Measurements from ENCODE around the gene NOC4L. TPM values are rescaled to one million over a fixed set of nuclear protein-coding genes. Genes with fewer than 3 reads are reported as not detected.

NOC4L gene
- total RNA-seq, 1 experiment from 2014 or later: 29.8 TPM

- Histone ChIP-seq H3K27me3 (ENCODE audit: control insufficient read depth, insufficient read depth, low read length) (no peaks in the 10 kb centered on the region), H3K4me1 (ENCODE audit: control insufficient read depth, insufficient read depth, low read length) (peaks cover 10% of the 10 kb centered on the region; the same call in 1 of the 2 replicates), H3K9me3 (ENCODE audit: control insufficient read depth, insufficient read depth, low read depth, low read length) (no peaks in the 10 kb centered on the region), H3K27ac (ENCODE audit: low read length) (no peak overlapping the region), H3K4me3 (ENCODE audit: low read depth in 2 of 2, low read length in 2 of 2) (no peak overlapping the region), H3K36me3 (ENCODE audit: control insufficient read depth, insufficient read depth, low read length) (0 out of 2 replicates have a peak, but pooled peaks cover 5% of the 10 kb centered on the region)
- in situ Hi-C loops (cut with HindIII; ENCODE audit: low pct_unique_long_range_greater_than_20kb, low sequenced_read_pairs): no loop called here
- DNase-seq (ENCODE audit: low read depth, low spot score) (no peak), ATAC-seq (no peak)
- TF ChIP-seq TCF7L2 (IDR thresholded peaks at IDR 0.05; ENCODE audit: low read depth, low read length) (no peak), REST (IDR thresholded peaks at IDR 0.05; ENCODE audit: insufficient read depth in 1 of 2, low read depth in 2 of 2, low read length in 1 of 2) (no peak), POLR2AphosphoS5 (IDR thresholded peaks at IDR 0.05; ENCODE audit: low read depth, low read length) (no peak), SIN3A (IDR thresholded peaks at IDR 0.05; ENCODE audit: borderline replicate concordance, insufficient read depth, low read depth, low read length) (no peak), CTCF (IDR thresholded peaks at IDR 0.05) (no peak)
- ChIA-PET POLR2A (interaction anchor here (0.5 kb wide), 1 partner anchor 297 kb away, joined by 7 read pairs; no protein-coding TSS in a partner anchor), CTCF (no interaction called here)
- intact Hi-C loops (cut with micrococcal nuclease; ENCODE audit: unreplicated experiment): no loop called here
- no TSS peak for BruUV-seq (replicated peaks)
These were observed 1.8 kb downstream of the NOC4L start for GRCh38 chr12:132146098-132146497.

- H3K27me3 ChIP-seq (ENCODE audit: control insufficient read depth, insufficient read depth, low read length): no peaks in the 10 kb centered on the region
- H3K4me3 ChIP-seq (ENCODE audit: low read depth in 2 of 2, low read length in 2 of 2): no peak overlapping the region
- ChIA-PET CTCF (no interaction called here), POLR2A (interaction anchor here (0.7 kb wide), 1 partner anchor 16 kb away, joined by 3 read pairs; no protein-coding TSS in a partner anchor)
- H3K27ac ChIP-seq (ENCODE audit: low read length): no peak overlapping the region
- no peaks in the 10 kb centered on the region for H3K9me3 ChIP-seq (ENCODE audit: control insufficient read depth, insufficient read depth, low read depth, low read length)
- ATAC-seq: no peak
- no peak for DNase-seq (ENCODE audit: low read depth, low spot score)
- in situ Hi-C loops (cut with HindIII; ENCODE audit: low pct_unique_long_range_greater_than_20kb, low sequenced_read_pairs): no loop called here
- TF ChIP-seq REST (IDR thresholded peaks at IDR 0.05; ENCODE audit: insufficient read depth in 1 of 2, low read depth in 2 of 2, low read length in 1 of 2): no peak
- no TSS peak for BruUV-seq (replicated peaks)
- H3K36me3 ChIP-seq (ENCODE audit: control insufficient read depth, insufficient read depth, low read length): no peaks in the 10 kb centered on the region
- intact Hi-C loops (cut with micrococcal nuclease; ENCODE audit: unreplicated experiment): no loop called here
- H3K4me1 ChIP-seq (ENCODE audit: control insufficient read depth, insufficient read depth, low read length): peaks cover 10% of the 10 kb centered on the region; the same call in 1 of the 2 replicates
These were observed 2.6 kb downstream of the NOC4L start for GRCh38 chr12:132146772-132147422.
